ENCODE measurements around the gene RNF224.

RNF224 gene

GRCh38 chr9:137215196-137215986 lies 11.9 kb upstream of the RNF224 start:
- no peak for DNase-seq (ENCODE audit: low spot score)

GRCh38 chr9:137216188-137216965 lies 10.9 kb upstream of the RNF224 start:
- no peak for DNase-seq (ENCODE audit: low spot score)

- DNase-seq (ENCODE audit: low spot score), result no peak
These were observed 9.8 kb upstream of the RNF224 start for GRCh38 chr9:137217276-137218211.

- no peak for DNase-seq (ENCODE audit: low spot score)
These were observed 9.0 kb upstream of the RNF224 start for GRCh38 chr9:137218212-137218753.

GRCh38 chr9:137218754-137219271 lies 8.5 kb upstream of the RNF224 start:
- no peak for DNase-seq (ENCODE audit: low spot score)

GRCh38 chr9:137219757-137220316 lies 7.5 kb upstream of the RNF224 start:
- no peak for DNase-seq (ENCODE audit: low spot score)

GRCh38 chr9:137220317-137221094 lies 6.8 kb upstream of the RNF224 start:
- DNase-seq (ENCODE audit: low spot score), result no peak

GRCh38 chr9:137221095-137221505 lies 6.2 kb upstream of the RNF224 start:
- DNase-seq (ENCODE audit: low spot score), result no peak

- DNase-seq (ENCODE audit: low spot score), result no peak
These were observed 5.7 kb upstream of the RNF224 start for GRCh38 chr9:137221506-137222111.

- DNase-seq (ENCODE audit: low spot score), result no peak
These were observed 4.9 kb upstream of the RNF224 start, which contains the start of gene RNF208 for GRCh38 chr9:137222190-137223077. RNF208 (minus strand) TSS chr9:137222240; CDS start chr9:137221212, 1,028 bp downstream.

GRCh38 chr9:137223078-137223970 lies 4.0 kb upstream of the RNF224 start:
- peak; percentile 97 for DNase-seq (ENCODE audit: low spot score)

- DNase-seq (ENCODE audit: low spot score), result no peak
These were observed 2.2 kb upstream of the RNF224 start, which contains the start of gene CYSRT1 for GRCh38 chr9:137224830-137225694. CYSRT1 (plus strand) TSS chr9:137225174; CDS start chr9:137225622, 448 bp downstream.

GRCh38 chr9:137225699-137226331 lies 1.5 kb upstream of the RNF224 start:
- no peak for DNase-seq (ENCODE audit: low spot score)

- no peak for DNase-seq (ENCODE audit: low spot score)
These were observed 806 bp upstream of the RNF224 start for GRCh38 chr9:137226338-137227053.

GRCh38 chr9:137227853-137228505 lies 677 bp downstream of the RNF224 start:
- no peak for DNase-seq (ENCODE audit: low spot score)
